Nephron (organoid): ENCODE measurements around the gene IL17RE.
"Not testable (repeated sequence)": the region's sequence is repeated elsewhere in the genome, so short reads cannot be mapped to it uniquely, and the experiment has no call there.

Source experiments
- H3K27ac Mint-ChIP-seq, 3 experiments: 2 replicates each; pipeline ENCODE4 v1.8.0; 2020; ENCODE audit warnings: mixed read lengths in 3 of 3, mild to moderate bottlenecking in 2 of 3, moderate library complexity in 1 of 3
- H3K27me3 Mint-ChIP-seq: 2 replicates; pipeline ENCODE4 v1.8.0; 2021; ENCODE audit warnings: low read depth, mild to moderate bottlenecking, moderate library complexity, mixed read lengths
- H3K36me3 Mint-ChIP-seq: 2 replicates; pipeline ENCODE4 v1.8.0; 2020; ENCODE audit warnings: low read depth, mixed read lengths
- H3K4me1 Mint-ChIP-seq: 2 replicates; pipeline ENCODE4 v1.8.0; 2020; ENCODE audit warnings: mixed read lengths
- H3K4me3 Mint-ChIP-seq, 3 experiments: 2 replicates each; pipeline ENCODE4 v1.8.0; 2020; ENCODE audit warnings: mild to moderate bottlenecking in 3 of 3, mixed read lengths in 3 of 3, moderate library complexity in 2 of 3
- H3K9me3 Mint-ChIP-seq: 2 replicates; pipeline ENCODE4 v1.8.0; 2020; ENCODE audit warnings: mixed read lengths
- TF ChIP-seq, protein P1 (sequence below), 3 experiments: fragments of 200-600 bp; sonication (generic); IDR thresholded peaks; one replicate each; pipeline ENCODE4 v1.5.0; 2021; ENCODE audit warnings: antibody characterized with exemption in 3 of 3; ENCODE audit not compliant: unreplicated experiment in 3 of 3

Gene IL17RE

DNA sequence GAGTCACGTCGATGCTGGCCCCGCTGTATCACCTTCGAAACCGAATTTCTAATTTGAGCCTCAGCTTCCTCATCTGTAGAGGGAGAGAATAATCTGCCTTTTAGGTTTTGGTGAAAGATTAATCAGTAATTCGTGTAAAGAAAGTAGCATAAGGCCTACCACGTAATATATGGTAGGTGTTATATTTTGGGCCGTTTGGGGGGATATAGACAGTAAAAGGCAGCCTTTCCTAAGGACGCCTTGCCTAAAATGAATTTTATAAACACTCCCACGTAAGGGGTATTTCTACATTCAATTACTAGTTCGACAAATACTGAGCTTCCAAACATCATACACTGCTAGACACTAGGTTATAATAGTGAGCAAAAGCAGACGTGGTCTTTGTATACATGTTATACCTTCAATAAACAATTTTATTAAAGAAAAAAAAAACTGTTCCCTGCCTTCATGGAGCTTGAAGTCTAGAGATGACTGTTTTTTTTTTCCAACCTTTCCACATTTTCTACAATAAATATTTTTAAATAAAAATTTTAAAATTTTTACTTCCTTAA, 11.5 kb upstream of the IL17RE start:
- peak overlapping the region; percentile 91 to 98 (median 97) for H3K27ac Mint-ChIP-seq
- H3K9me3 Mint-ChIP-seq, result no peaks in the 10 kb centered on the region
- peaks cover 32% of the 10 kb centered on the region for H3K4me1 Mint-ChIP-seq
- peaks cover 33% of the 10 kb centered on the region for H3K36me3 Mint-ChIP-seq
- H3K4me3 Mint-ChIP-seq, result peak overlapping the region; percentile 99
- TF ChIP-seq, protein P1, sequence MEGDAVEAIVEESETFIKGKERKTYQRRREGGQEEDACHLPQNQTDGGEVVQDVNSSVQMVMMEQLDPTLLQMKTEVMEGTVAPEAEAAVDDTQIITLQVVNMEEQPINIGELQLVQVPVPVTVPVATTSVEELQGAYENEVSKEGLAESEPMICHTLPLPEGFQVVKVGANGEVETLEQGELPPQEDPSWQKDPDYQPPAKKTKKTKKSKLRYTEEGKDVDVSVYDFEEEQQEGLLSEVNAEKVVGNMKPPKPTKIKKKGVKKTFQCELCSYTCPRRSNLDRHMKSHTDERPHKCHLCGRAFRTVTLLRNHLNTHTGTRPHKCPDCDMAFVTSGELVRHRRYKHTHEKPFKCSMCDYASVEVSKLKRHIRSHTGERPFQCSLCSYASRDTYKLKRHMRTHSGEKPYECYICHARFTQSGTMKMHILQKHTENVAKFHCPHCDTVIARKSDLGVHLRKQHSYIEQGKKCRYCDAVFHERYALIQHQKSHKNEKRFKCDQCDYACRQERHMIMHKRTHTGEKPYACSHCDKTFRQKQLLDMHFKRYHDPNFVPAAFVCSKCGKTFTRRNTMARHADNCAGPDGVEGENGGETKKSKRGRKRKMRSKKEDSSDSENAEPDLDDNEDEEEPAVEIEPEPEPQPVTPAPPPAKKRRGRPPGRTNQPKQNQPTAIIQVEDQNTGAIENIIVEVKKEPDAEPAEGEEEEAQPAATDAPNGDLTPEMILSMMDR (IDR thresholded peaks at IDR 0.05; ENCODE audit: unreplicated experiment in 3 of 3), result no peak
- H3K27me3 Mint-ChIP-seq, result no peaks in the 10 kb centered on the region

- Mint-ChIP-seq H3K27ac (no peak overlapping the region), H3K4me1 (peaks cover 47% of the 10 kb centered on the region), H3K9me3 (no peaks in the 10 kb centered on the region), H3K36me3 (peaks cover 33% of the 10 kb centered on the region), H3K27me3 (no peaks in the 10 kb centered on the region), H3K4me3 (peak overlapping the region; percentile 20 to 46 (median 29))
- TF ChIP-seq, protein P1 (IDR thresholded peaks at IDR 0.05; ENCODE audit: unreplicated experiment in 3 of 3), result no peak
These were observed 8.9 kb upstream of the IL17RE start for GRCh38 chr3:9893739-9894138.

DNA sequence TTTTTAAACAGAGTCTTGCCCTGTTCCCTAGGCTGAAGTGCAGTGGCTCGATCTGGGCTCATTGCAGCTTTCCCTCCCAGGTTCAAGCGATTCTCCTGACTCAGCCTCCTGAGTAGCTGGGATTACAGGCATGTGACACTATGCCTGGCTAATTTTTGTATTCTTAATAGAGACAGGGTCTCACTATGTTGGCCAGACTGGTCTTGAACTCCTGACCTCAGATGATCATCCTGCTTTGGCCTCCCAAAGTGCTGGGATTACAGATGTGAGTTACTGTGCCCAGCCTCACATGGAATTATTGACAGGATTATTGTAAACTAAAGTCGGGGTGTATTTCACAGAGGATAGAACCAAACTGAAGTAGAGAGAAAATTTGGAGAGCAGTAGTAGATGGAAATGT, 6.9 kb upstream of the IL17RE start:
- H3K4me3 Mint-ChIP-seq, H3K9me3 Mint-ChIP-seq, H3K27me3 Mint-ChIP-seq: not testable (repeated sequence)
- Mint-ChIP-seq H3K27ac (peak overlapping the region in 2 of 3 experiments; percentile 31 to 73), H3K4me1 (peaks cover 55% of the 10 kb centered on the region), H3K36me3 (peaks cover 30% of the 10 kb centered on the region)

DNA sequence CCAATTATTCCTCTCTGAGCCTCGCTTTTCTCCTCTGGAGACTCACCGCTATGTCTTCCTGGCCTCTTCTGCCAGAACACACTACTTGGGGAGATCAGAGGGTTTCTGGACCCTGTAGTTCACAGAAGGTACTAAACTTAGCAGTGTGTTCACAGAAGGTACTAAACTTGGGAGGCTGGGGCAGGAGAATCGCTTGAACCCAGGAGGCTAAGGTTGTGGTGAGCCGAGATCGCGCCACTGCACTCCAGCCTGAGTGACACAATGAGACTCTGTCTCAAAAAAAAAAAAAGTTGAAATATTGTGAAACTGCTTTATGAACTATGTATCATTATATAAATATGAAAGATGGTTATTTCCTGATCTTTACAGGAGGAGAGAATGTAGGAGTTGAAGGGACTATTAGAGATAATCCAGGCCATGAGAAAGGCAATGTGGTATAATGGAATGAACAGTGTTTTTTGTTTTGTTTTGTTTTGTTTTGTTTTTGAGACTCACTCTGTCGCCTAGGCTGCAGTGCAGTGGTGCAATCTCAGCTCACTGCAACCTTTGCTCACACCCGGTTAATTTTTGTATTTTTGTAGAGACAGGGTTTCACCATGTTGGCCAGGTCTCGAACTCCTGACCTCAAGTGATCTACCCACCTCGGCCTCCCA, 5.8 kb upstream of the IL17RE start:
- not testable (repeated sequence) for H3K9me3 Mint-ChIP-seq

GRCh38 chr3:9897408-9898372, 5.0 kb upstream of the IL17RE start:
- peak overlapping the region; percentile 84 to 89 (median 88) for H3K27ac Mint-ChIP-seq
- H3K4me3 Mint-ChIP-seq, result peak overlapping the region in 1 of 3 experiments; percentile 2
- no peaks in the 10 kb centered on the region for H3K27me3 Mint-ChIP-seq
- TF ChIP-seq, protein P1 (IDR thresholded peaks at IDR 0.05; ENCODE audit: unreplicated experiment in 3 of 3), result no peak
- H3K36me3 Mint-ChIP-seq, result peaks cover 25% of the 10 kb centered on the region
- H3K9me3 Mint-ChIP-seq, result no peaks in the 10 kb centered on the region
- H3K4me1 Mint-ChIP-seq, result peaks cover 40% of the 10 kb centered on the region

More for the DNA sequence above, 5.8 kb upstream of the IL17RE start:
- peak overlapping the region; percentile 84 to 89 (median 88) for H3K27ac Mint-ChIP-seq
- not testable (repeated sequence) for H3K27me3 Mint-ChIP-seq, H3K4me3 Mint-ChIP-seq
- peaks cover 46% of the 10 kb centered on the region for H3K4me1 Mint-ChIP-seq
- peaks cover 30% of the 10 kb centered on the region for H3K36me3 Mint-ChIP-seq

GRCh38 chr3:9898467-9899241, 4.0 kb upstream of the IL17RE start:
- TF ChIP-seq, protein P1 (IDR thresholded peaks at IDR 0.05; ENCODE audit: unreplicated experiment in 3 of 3), result no peak
- Mint-ChIP-seq H3K36me3 (peaks cover 16% of the 10 kb centered on the region), H3K4me3 (no peak overlapping the region), H3K27me3 (no peaks in the 10 kb centered on the region), H3K27ac (peak overlapping the region; percentile 84 to 89 (median 88)), H3K4me1 (peaks cover 42% of the 10 kb centered on the region), H3K9me3 (no peaks in the 10 kb centered on the region)
